BE2C (cell line): Measurements from ENCODE around the gene CD300LF.

Experiments
- DNase-seq: peaks from one replicate; pipeline ENCODE4 v3.0.0-alpha.2; 2020
- H3K27me3 ChIP-seq: fragments of 250-450 bp; sonication (Bioruptor Pico); 2 replicates; pipeline ENCODE4 v1.5.1; 2020; ENCODE audit warnings: mild to moderate bottlenecking
- H3K36me3 ChIP-seq: fragments of 250-450 bp; sonication (Bioruptor Pico); 2 replicates; pipeline ENCODE4 v1.5.1; 2020; ENCODE audit warnings: mild to moderate bottlenecking
- H3K4me1 ChIP-seq: fragments of 250-450 bp; sonication (Bioruptor Pico); 2 replicates; pipeline ENCODE4 v1.5.1; 2020
- H3K4me3 ChIP-seq: 2 replicates; pipeline ENCODE4 v1.5.1; 2011; ENCODE audit warnings: low read depth, low read length
- H3K9me3 ChIP-seq: fragments of 250-450 bp; sonication (Bioruptor Pico); 2 replicates; pipeline ENCODE4 v1.5.1; 2020
- TF ChIP-seq, protein P1 (sequence below): IDR thresholded peaks from 2 replicates; pipeline ENCODE4 v1.5.1; 2012; ENCODE audit warnings: mild to moderate bottlenecking, low read depth, low read length

Gene CD300LF

DNA sequence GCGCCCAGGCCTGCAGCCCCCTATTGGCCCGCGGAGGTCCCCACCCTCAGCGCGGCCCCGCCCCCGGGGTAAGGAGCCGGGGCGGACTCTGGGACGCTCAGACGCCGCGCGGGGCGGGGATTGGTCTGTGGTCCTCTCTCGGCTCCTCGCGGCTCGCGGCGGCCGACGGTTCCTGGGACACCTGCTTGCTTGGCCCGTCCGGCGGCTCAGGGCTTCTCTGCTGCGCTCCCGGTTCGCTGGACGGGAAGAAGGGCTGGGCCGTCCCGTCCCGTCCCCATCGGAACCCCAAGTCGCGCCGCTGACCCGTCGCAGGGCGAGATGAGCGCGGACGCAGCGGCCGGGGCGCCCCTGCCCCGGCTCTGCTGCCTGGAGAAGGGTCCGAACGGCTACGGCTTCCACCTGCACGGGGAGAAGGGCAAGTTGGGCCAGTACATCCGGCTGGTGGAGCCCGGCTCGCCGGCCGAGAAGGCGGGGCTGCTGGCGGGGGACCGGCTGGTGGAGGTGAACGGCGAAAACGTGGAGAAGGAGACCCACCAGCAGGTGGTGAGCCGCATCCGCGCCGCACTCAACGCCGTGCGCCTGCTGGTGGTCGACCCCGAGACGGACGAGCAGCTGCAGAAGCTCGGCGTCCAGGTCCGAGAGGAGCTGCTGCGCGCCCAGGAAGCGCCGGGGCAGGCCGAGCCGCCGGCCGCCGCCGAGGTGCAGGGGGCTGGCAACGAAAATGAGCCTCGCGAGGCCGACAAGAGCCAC is 36.0 kb upstream of the CD300LF start, which contains the start of gene NHERF1:
Gene NHERF1 (plus strand): TSS at position 100 of the 750 bp plus-strand sequence. CDS start 219 bp downstream, at position 319.
- H3K9me3 ChIP-seq: no peaks in the 10 kb centered on the region
- H3K27me3 ChIP-seq: no peaks in the 10 kb centered on the region
- no peaks in the 10 kb centered on the region for H3K4me1 ChIP-seq
- peak within 1 kb of the TSS; percentile 87 for H3K4me3 ChIP-seq
- peak; percentile 98 for DNase-seq
- no peaks in the 10 kb centered on the region for H3K36me3 ChIP-seq
- TF ChIP-seq, protein P1, sequence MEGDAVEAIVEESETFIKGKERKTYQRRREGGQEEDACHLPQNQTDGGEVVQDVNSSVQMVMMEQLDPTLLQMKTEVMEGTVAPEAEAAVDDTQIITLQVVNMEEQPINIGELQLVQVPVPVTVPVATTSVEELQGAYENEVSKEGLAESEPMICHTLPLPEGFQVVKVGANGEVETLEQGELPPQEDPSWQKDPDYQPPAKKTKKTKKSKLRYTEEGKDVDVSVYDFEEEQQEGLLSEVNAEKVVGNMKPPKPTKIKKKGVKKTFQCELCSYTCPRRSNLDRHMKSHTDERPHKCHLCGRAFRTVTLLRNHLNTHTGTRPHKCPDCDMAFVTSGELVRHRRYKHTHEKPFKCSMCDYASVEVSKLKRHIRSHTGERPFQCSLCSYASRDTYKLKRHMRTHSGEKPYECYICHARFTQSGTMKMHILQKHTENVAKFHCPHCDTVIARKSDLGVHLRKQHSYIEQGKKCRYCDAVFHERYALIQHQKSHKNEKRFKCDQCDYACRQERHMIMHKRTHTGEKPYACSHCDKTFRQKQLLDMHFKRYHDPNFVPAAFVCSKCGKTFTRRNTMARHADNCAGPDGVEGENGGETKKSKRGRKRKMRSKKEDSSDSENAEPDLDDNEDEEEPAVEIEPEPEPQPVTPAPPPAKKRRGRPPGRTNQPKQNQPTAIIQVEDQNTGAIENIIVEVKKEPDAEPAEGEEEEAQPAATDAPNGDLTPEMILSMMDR: peak; percentile 17

DNA sequence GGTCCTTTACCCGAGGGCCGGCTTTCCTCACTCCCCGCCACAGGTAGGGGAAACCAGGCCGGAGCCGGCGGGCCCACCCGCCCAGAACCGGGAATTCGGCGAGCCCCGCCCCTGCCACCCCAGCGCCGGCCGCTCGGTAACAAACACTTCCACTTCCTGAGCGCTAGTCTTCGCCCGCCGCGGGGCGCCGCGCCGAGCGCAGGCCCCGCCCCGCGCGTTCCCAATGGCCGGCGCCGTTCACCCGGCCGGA is 35.5 kb upstream of the CD300LF start:
- no peaks in the 10 kb centered on the region for H3K36me3 ChIP-seq
- DNase-seq: no peak
- no peaks in the 10 kb centered on the region for H3K9me3 ChIP-seq
- no peaks in the 10 kb centered on the region for H3K27me3 ChIP-seq
- TF ChIP-seq, protein P1: no peak
- no peaks in the 10 kb centered on the region for H3K4me1 ChIP-seq
- peak overlapping the region; percentile 87 for H3K4me3 ChIP-seq

DNA sequence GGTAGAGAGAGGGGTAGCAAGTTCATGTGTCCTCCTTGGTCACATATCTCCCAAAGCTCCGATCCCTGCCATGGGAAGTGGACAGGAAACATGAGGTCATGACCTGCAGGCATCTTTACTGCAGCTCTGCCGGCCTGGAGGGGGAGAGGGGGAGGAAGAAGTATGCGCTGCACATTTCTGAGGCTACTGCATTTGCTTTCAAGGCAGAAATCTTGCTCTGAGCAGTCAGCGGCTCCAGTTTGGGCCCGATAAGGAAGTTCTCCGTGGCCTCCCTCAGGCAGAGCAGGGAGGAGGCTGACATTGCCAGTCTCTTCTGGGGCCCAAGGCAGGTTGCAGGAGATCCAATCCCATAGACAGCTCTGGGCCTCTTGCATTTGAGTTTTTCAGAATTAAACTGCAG is 34.2 kb upstream of the CD300LF start:
- H3K4me1 ChIP-seq: no peaks in the 10 kb centered on the region
- no peak overlapping the region for H3K4me3 ChIP-seq
- H3K9me3 ChIP-seq: no peaks in the 10 kb centered on the region
- TF ChIP-seq, protein P1: no peak
- no peaks in the 10 kb centered on the region for H3K36me3 ChIP-seq
- no peaks in the 10 kb centered on the region for H3K27me3 ChIP-seq
- DNase-seq: no peak

DNA sequence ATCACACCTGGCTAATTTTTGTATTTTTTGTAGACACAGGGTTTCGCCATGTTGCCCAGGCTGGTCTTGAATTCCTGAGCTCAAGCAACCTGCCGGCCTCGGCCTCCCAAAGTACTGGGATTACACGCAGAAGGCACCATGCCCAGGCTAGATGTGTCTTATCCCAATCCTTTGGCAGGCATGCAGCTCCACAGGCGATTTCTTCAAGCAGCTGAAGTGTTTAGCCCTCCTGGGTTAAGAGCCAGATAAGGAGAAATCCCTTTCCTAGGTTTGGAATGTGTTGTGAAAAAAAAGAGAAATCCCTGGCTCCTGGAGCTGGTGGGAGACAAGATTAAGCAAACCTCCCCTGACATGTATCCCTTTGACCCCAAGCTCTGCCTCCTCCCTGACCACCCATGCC is 33.7 kb upstream of the CD300LF start:
- Histone ChIP-seq H3K4me1 (no peaks in the 10 kb centered on the region), H3K9me3 (no peaks in the 10 kb centered on the region), H3K36me3 (no peaks in the 10 kb centered on the region), H3K4me3 (no peak overlapping the region), H3K27me3 (no peaks in the 10 kb centered on the region)
- DNase-seq: no peak
- TF ChIP-seq, protein P1: no peak

DNA sequence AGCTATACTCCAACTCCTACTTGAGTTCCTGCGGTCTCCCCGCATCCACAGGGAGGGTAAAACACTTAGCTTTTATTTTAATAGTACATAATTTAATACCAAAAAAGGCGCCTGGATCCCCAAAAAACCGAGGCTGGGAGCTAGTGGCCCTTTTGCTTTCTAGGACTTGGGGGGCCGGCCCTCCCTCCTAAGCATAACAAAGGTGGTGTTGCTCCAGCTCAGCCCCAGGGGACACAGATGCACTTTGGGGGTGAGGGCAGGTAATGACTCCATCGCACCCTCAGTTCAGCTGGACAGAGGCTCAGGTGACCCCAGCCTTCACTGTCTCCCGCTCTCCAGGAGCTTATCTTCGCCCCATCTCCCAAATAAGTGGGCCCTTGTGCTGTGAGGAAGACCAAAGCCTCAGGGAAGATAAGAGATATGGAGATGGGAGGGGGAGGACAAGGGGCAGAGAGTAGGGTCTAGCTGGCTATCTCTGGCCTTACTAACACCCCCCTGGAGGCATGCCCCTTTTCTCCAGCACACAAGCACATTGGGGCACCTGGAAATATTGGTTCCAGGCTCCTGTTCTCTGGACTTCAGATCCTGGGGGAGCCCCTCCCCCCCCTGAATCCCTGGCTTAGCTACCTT is 32.9 kb upstream of the CD300LF start:
- Histone ChIP-seq H3K4me1 (no peaks in the 10 kb centered on the region), H3K36me3 (no peaks in the 10 kb centered on the region), H3K9me3 (no peaks in the 10 kb centered on the region), H3K4me3 (no peak overlapping the region), H3K27me3 (no peaks in the 10 kb centered on the region)
- TF ChIP-seq, protein P1: no peak
- DNase-seq: no peak
